Panc1 (cell line): ENCODE results near the gene THUMPD2. TPM values are rescaled to one million over a fixed set of nuclear protein-coding genes. Genes with fewer than 3 reads are reported as not detected.
"Not testable (repeated sequence)": the region's sequence is repeated elsewhere in the genome, so short reads cannot be mapped to it uniquely, and the experiment has no call there.

Experiments used
- ATAC-seq: fragments of 200-7000 bp; cut with Tn5 transposase; 2 replicates; pipeline ENCODE4 v1.9.1; 2020; ENCODE audit warnings: mild to moderate bottlenecking, moderate library complexity
- BruUV-seq: library from RNA; stranded (reverse); fragments of 400-500 nt; replicated peaks from 2 replicates; lab custom pipeline; 2021; lab: Mats Ljungman, UMichigan
- CTCF ChIA-PET: fragments of 300-600 bp; sonication (Branson Sonifier 250); formaldehyde crosslinking; loops from one replicate; lab custom pipeline; 2022; ENCODE audit warnings: antibody characterized with exemption; lab: Charles Lee
- POLR2A ChIA-PET: fragments of 300-600 bp; sonication (Branson Sonifier 250); formaldehyde crosslinking; loops from one replicate; lab custom pipeline; 2022; ENCODE audit warnings: antibody characterized with exemption; lab: Charles Lee
- DNase-seq: peaks from one replicate; pipeline ENCODE4 v3.0.0-alpha.2; 2010; ENCODE audit warnings: low read depth, low spot score
- H3K27ac ChIP-seq: 2 replicates; pipeline ENCODE4 v1.5.1; 2011; ENCODE audit warnings: mild to moderate bottlenecking, low read length, inconsistent platforms
- H3K27me3 ChIP-seq: fragments of 200-500 bp; sonication (Bioruptor generic); 2 replicates; pipeline ENCODE4 v1.6.0; 2014; ENCODE audit warnings: low read length, inconsistent platforms; ENCODE audit not compliant: control insufficient read depth, insufficient read depth
- H3K36me3 ChIP-seq: fragments of 200-500 bp; sonication (Bioruptor generic); 2 replicates; pipeline ENCODE4 v1.5.1; 2014; ENCODE audit warnings: inconsistent platforms, mild to moderate bottlenecking, low read length, moderate library complexity; ENCODE audit not compliant: control insufficient read depth, insufficient read depth
- H3K4me1 ChIP-seq: 2 replicates; pipeline ENCODE4 v1.5.1; 2011; ENCODE audit warnings: inconsistent platforms, mild to moderate bottlenecking, low read length, moderate library complexity; ENCODE audit not compliant: control insufficient read depth, insufficient read depth
- H3K4me3 ChIP-seq, 2 experiments: 2 replicates each; pipeline ENCODE4 v1.5.1; 2011 to 2012; ENCODE audit warnings: low read depth in 2 of 2, low read length in 2 of 2, mild to moderate bottlenecking in 2 of 2, inconsistent platforms in 1 of 2, moderate library complexity in 1 of 2
- H3K9me3 ChIP-seq: fragments of 200-500 bp; sonication (Bioruptor generic); 2 replicates; pipeline ENCODE4 v1.5.1; 2014; ENCODE audit warnings: low read depth, mild to moderate bottlenecking, inconsistent platforms, low read length, moderate library complexity; ENCODE audit not compliant: control insufficient read depth, insufficient read depth
- CTCF ChIP-seq: fragments of 450-650 bp; IDR thresholded peaks from 2 replicates; pipeline ENCODE4 v1.5.1; 2017; ENCODE audit warnings: mild to moderate bottlenecking
- POLR2AphosphoS5 ChIP-seq: IDR thresholded peaks from 2 replicates; pipeline ENCODE4 v1.6.1; 2012; ENCODE audit warnings: mild to moderate bottlenecking, low read depth, low read length, moderate library complexity
- REST ChIP-seq, 2 experiments: IDR thresholded peaks; 2 replicates each; pipeline ENCODE4 v1.6.1; 2011 to 2012; ENCODE audit warnings: low read depth in 2 of 2, control low read depth in 1 of 2, low read length in 1 of 2, mild to moderate bottlenecking in 1 of 2, moderate library complexity in 1 of 2; ENCODE audit not compliant: insufficient read depth in 1 of 2
- SIN3A ChIP-seq: IDR thresholded peaks from 2 replicates; pipeline ENCODE4 v1.6.1; 2012; ENCODE audit warnings: low read depth, mild to moderate bottlenecking, low read length, moderate library complexity, borderline replicate concordance; ENCODE audit not compliant: insufficient read depth
- TCF7L2 ChIP-seq: IDR thresholded peaks from 2 replicates; pipeline ENCODE4 v1.6.1; 2011; ENCODE audit warnings: mild to moderate bottlenecking, low read depth, low read length, inconsistent platforms
- in situ Hi-C: cut with HindIII; loops from 2 replicates; pipeline ENCODE4 v1.10.0; 2016; ENCODE audit warnings: low sequenced_read_pairs, low pct_unique_long_range_greater_than_20kb
- intact Hi-C: fragments of 100-400 bp; cut with micrococcal nuclease; formaldehyde crosslinking; loops from one replicate; pipeline ENCODE4 v1.10.0; 2022; ENCODE audit not compliant: unreplicated experiment
- total RNA-seq: library from RNA; stranded (reverse); gene quantifications from one replicate; pipeline ENCODE4 v1.2.1, GENCODE V29; 2021; ENCODE audit not compliant: unreplicated experiment

THUMPD2 gene
- total RNA-seq, 1 experiment from 2014 or later = 13.7 TPM

- CTCF ChIA-PET, intact Hi-C loops, H3K27ac ChIP-seq, in situ Hi-C loops, H3K36me3 ChIP-seq, BruUV-seq, DNase-seq, H3K27me3 ChIP-seq, H3K4me3 ChIP-seq, H3K4me1 ChIP-seq, ATAC-seq, H3K9me3 ChIP-seq: not testable (repeated sequence)
- POLR2A ChIA-PET = interaction anchor here (0.7 kb wide), 1 partner anchor 15 kb away, joined by 5 read pairs; no protein-coding TSS in a partner anchor
Observed at GRCh38 chr2:39790216-39790818, 11.3 kb upstream of the THUMPD2 start.

- Histone ChIP-seq H3K4me3 (no peak overlapping the region), H3K4me1 (no peaks in the 10 kb centered on the region), H3K9me3 (no peaks in the 10 kb centered on the region), H3K36me3 (no peaks in the 10 kb centered on the region), H3K27me3 (no peaks in the 10 kb centered on the region), H3K27ac (no peak overlapping the region)
- no peak for DNase-seq
- no peak for ATAC-seq
- no TSS peak for BruUV-seq
- POLR2A ChIA-PET = no interaction called here
- in situ Hi-C loops = no loop called here
- intact Hi-C loops = no loop called here
- TF ChIP-seq TCF7L2 (no peak), CTCF (no peak), REST (IDR thresholded peaks at IDR 0.05; ENCODE audit: insufficient read depth in 1 of 2, low read depth in 2 of 2, low read length in 1 of 2) (no peak), POLR2AphosphoS5 (no peak), SIN3A (no peak)
- CTCF ChIA-PET = no interaction called here
Observed at GRCh38 chr2:39787950-39788349, 8.9 kb upstream of the THUMPD2 start.

- H3K36me3 ChIP-seq = no peaks in the 10 kb centered on the region
- DNase-seq (no peak), ATAC-seq (no peak)
- TF ChIP-seq SIN3A (no peak), REST (IDR thresholded peaks at IDR 0.05; ENCODE audit: insufficient read depth in 1 of 2, low read depth in 2 of 2, low read length in 1 of 2) (no peak), TCF7L2 (no peak), CTCF (no peak), POLR2AphosphoS5 (no peak)
- no peak overlapping the region for H3K4me3 ChIP-seq
- H3K4me1 ChIP-seq = no peaks in the 10 kb centered on the region
- no TSS peak for BruUV-seq
- CTCF ChIA-PET = no interaction called here
- H3K27me3 ChIP-seq = no peaks in the 10 kb centered on the region
- intact Hi-C loops = no loop called here
- H3K27ac ChIP-seq = no peak overlapping the region
- in situ Hi-C loops = no loop called here
- POLR2A ChIA-PET = no interaction called here
- no peaks in the 10 kb centered on the region for H3K9me3 ChIP-seq
Observed at GRCh38 chr2:39786761-39787522, 7.9 kb upstream of the THUMPD2 start.
